Amygdala (tissue), 56 donors: Measurements from ENCODE around the gene SMCO4.

Experiments
- DNase-seq, 56 donors: peaks; one replicate each; lab custom pipeline; 2025; lab: John Stamatoyannopoulos, UW

Gene SMCO4

DNA sequence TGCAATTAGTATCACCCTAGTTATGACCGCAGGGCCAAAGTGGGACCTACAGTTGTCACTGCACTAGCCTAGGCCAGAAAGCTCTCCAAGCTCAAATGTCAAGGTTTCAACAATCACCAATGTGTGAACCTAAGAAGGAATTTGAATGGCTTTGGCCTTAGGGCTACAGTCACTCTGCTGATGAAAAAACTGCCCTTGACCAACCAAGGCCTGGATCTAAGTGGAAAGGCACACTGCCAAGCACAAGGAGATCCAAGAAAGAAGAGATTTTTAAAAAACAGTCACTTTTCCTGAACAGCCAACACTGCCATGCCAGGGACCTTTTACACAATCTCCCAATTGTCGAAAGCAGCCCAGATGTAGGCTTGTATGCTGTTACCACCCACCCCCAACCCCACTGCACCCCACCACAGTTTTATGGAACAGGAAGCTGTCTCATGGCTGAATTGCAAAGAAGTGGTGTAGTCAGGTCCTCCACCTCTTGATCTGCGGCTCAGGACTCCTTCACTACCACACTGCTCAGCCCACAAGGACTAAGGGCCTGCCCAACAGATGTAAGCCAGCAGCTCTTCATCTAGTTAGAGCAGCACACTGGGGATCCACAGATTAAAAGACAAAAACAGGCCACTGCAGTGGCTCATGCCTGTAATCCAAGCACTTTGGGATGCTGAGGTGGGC, 32.9 kb downstream of the SMCO4 start:
- no peak for DNase-seq

GRCh38 chr11:93507517-93507916, 35.7 kb downstream of the SMCO4 start:
- DNase-seq, result no peak

- DNase-seq, result no peak
These were observed 37.5 kb downstream of the SMCO4 start for GRCh38 chr11:93505703-93506102.

DNA sequence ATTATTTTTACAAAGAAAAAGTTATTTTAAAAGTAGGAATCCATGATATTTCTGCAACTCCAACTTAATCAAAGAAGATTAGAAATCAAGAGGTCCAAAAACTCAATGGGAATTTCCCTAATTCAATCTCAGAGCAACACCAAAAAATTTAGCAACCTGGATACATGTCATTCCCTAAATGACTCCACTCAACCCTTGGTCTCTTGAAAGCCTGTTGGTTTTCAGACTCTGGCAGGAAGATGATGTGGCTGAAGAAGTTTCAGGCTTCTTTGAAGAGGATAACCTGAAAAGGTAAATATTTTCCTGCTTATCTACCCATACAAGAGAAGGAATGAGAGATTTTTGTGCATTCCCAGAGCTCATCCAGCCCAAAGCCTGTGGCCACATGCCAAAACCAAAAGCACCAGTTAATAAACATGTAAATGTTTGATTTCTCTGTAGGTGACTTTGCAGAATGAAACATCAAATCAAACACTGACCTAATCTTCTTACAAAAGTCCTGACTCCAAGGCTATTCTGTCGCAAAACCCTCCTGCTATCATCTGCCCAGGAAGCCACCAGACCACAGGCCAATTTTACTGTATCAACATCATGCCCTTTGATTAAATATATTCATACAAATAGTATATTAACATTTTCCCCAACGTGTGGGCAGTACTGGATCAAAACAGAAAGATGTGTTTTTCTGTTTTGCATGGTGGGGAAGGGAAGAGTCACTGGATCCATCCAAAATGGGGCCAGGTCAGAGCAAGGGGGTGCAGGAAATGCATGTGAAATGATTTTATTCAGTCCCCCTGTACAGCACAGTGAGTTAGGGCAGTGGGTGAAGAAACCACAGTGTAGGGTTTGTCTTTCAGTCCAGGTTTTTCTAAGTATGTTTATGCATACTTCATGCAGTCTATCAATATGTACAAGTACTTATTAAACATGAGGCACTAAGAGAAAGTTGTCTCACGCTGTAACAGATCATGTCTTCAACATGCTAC, 38.8 kb downstream of the SMCO4 start:
- no peak for DNase-seq

- DNase-seq, result no peak
These were observed 41.3 kb downstream of the SMCO4 start for GRCh38 chr11:93501856-93502255.

- no peak for DNase-seq
These were observed 42.4 kb downstream of the SMCO4 start for GRCh38 chr11:93500759-93501158.

DNA sequence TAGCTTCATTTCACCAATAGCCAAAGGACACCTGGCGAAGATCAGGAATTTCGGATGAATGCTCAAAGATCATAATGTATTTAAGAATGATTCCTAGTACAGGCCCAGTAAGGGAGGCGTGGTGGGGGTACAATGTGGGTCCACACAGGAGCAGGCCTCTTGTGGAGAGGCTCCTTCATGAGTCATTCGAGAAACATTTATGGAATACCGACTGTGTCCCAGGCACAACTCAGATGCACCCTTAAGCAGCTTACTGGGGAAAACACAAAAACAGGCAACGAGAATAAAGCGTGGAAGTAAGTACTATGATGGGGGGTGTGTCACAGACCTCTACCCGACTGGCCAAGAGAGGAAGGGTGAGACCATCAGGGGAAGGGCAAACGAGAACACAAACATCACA, 44.5 kb downstream of the SMCO4 start:
- no peak for DNase-seq

DNA sequence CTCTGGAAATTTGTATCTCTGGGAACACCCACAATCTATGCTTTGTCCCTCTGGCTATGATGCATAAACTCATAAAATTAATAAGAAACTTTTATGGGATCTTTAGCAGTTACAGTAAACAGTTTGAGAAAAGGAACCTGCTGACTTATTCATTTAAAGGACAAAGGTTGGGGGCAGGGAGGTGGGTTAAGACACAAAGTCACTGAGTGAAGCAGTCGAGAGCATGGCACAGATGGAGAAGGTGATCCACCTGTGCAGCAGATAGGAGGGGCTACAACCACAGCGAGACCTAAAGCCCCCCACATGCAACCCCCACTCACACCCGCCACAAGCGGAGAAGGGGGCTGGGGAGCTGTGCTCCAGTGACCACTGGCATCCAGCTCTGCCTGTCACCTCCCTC, 45.0 kb downstream of the SMCO4 start:
- no peak for DNase-seq

- DNase-seq, result no peak
These were observed 45.6 kb downstream of the SMCO4 start for GRCh38 chr11:93497596-93497995.

GRCh38 chr11:93494357-93494756, 48.8 kb downstream of the SMCO4 start:
- DNase-seq, result no peak

GRCh38 chr11:93493252-93493897, 49.8 kb downstream of the SMCO4 start:
- no peak for DNase-seq

DNA sequence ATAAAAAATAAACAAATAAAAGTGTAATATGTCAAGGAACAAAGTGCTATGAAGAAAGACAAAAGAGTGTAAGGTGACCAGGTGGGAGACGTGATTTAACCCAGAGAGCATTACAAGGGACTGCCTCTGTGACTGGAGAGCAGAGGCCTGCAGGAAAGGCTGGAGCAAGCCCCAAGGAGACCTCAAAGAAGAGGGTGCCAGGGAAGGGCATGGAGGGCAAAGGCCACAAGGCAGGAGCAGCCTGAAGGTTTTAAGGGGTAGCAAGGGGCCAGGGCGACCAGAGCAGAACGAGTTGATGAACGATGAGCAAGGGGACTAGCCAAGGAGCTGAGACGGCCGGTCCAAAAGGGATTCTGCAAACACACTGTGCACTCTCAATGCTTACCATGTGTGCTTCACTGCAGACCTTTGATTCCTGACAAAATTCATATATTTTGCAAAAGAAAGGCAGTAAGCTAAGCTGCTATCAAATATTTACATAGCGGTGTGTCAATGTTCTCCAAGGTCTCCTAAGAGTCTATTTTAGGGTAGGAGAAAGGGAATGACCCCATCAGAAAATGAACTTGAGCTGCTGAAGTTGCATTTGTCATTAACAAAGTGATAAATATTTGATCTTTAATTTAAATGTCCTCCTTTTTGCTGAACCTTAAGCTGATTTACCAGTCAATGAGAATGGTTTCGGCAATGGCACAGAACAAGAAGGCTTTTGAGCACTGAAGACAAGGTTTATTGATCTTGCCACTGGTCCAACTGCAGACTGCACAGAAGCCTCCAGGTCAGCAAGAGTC, 50.5 kb downstream of the SMCO4 start:
- DNase-seq, result no peak

GRCh38 chr11:93491973-93492372, 51.2 kb downstream of the SMCO4 start:
- DNase-seq, result no peak

GRCh38 chr11:93490996-93491618, 52.1 kb downstream of the SMCO4 start:
- DNase-seq, result no peak

- no peak for DNase-seq
These were observed 53.4 kb downstream of the SMCO4 start for GRCh38 chr11:93489841-93490240.

DNA sequence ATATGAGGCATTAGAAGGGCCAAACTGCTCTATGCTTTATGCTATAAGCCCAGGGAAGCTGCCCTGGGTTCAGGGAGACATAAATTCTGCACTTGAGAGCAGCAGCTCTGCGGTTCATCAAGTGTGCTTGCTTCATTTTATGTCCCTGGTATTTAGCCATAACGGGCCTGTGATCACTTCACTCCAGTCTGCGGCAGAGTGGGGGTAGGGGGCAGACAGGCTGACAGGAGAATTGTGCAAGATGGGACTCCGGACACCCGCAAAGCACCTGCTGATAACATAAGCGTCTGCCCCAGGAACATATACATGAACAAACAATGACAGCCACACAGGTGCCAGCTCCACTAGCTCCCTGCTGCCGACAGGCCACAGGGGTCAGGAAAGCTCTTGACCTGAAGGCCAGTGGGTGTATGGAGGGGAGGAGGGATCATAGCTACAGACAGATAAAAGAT, 56.1 kb downstream of the SMCO4 start:
- no peak for DNase-seq

DNA sequence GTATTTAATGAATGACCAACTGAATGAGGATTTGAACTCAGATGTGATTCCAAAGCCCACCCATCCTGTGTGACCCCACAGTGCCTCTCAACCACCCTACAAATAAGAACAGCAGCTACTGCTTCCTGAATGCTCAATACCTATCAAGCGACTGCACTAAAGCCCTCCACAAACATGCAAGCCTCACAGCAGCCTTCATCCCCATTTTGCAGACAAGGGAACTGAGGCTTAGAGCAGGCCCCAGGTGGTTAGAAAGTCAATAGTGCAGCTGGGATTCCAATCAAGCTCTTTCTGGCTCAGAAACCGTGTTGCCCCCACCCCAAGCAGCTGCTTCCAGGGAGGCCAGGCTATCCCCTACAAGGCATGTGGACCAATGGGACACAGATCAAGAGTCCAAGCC, 57.2 kb downstream of the SMCO4 start:
- DNase-seq, result no peak

- DNase-seq, result no peak
These were observed 58.5 kb downstream of the SMCO4 start for GRCh38 chr11:93484716-93485115.

- DNase-seq, result no peak
These were observed 60.6 kb downstream of the SMCO4 start for GRCh38 chr11:93482556-93482955.

GRCh38 chr11:93481696-93482095, 61.5 kb downstream of the SMCO4 start:
- no peak for DNase-seq
